Measurements from ENCODE around the gene CRACR2B.
A peak's percentile ranks its signal among the peaks of the same experiment; 100 is the strongest.

The CRACR2B gene

DNA sequence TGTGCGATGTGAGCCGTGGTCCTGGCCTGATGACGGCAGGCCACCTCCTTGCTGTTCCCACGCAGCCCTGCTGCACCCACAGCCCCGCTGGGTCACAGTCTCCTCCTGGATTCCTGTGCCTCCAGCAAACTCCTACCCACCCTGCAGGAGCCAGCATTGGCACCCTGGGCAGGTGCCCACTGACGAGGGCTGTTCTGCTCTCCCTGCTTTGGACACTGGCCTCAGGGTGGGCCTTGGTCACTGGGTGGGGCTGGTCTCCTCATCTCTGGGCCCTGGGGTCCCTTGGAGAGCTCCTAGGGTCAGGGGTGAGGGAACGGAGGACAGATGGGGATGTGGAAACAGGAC lies 27.6 kb downstream of the CRACR2B start:
- DNase-seq: no peak

DNA sequence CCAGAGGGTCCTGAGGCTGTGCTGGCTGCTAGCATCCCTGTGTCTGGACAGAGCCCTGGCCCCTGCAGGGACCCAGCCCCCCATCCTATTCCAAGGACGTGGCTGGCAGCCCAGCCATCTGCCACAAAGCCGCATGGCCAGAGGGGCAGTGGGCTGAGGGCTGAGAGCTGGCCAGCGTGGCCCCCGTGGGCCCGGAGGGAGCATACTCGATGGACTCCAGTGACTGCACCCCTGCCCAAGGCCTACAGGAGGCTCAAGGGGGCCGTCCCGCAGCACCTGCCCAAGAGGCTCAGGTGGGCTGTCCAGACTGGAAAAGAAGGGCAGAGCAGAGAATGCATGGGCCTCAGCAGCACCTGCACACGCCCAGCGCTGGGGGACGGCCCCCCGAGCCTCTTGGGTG lies 28.1 kb downstream of the CRACR2B start:
- no peak for DNase-seq

DNA sequence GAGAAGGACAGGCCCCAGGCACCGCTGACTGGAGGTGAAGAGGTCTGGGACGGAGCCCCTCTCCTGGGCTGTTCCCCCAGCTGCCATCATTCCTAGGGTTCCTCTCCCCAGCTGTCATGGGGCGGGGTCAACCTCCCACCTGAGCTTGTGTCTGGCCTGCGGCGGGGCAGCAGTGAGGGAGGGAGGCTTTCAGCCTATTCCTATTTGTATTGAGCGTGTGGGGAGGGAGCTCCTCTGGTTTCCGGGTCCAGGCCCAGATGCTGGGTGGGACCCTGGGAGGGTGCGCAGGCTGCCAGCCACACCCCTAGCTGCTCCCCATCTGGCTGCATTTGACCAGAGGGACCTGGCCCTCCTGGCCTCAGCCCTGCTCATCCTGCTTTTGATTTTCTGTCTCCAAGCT lies 28.7 kb downstream of the CRACR2B start:
- no peak for DNase-seq

DNA sequence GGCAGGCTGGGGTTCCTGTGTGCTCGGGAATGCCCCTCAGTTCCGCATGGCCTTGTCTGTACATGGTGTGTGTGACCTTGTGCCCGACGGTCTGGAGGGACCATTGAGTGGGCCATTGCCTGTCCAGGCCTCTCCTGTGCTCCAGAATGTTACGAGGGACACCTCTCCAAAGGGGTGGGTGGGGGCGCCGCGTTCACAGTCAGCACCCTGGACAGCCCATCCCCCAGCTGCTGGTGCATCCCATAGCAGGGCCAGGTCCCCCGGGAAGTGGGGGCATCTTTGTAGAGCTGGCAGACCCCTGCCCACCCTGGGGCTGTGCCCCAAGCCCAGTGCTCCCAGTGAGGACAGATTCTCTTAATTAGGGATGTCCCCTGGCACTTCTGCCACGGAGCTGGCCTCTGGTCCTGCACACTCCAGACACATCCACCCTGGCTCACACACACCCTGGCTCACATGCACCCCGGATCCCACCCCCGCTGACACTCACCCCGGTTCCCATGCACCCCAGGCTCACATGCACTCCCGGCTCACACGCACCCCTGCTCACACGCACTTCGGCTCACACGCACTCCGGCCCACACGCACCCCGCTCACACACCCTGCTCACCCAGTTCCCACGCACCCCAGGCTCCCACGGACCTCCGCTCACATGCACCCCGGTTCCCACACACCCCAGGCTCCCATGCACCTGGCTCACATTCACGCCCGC lies 30.5 kb downstream of the CRACR2B start:
- DNase-seq: no peak

DNA sequence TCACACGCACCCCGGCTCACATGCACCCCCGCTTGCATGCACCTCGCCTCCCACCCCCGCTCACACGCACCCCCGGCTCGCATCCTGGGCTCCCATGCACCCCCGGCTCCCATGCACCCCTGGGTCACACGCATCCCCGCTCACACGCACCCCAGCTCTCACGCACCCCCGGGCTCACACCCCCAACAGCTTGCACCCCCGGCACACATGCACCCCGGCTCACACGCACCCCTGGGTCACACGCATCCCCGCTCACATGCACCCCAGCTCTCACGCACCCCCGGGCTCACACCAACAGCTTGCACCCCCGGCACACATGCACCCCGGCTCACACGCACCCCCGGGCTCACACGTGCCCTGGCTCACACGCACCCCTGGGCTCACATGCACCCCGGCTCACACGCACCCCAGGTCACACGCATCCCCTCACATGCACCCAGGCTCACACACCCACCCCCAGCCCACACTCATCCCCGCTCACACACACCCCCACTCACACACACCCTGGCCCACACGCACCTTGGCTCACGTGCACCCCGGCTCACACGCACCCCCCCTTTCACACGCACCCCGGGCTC lies 31.1 kb downstream of the CRACR2B start:
- no peak for DNase-seq

DNA sequence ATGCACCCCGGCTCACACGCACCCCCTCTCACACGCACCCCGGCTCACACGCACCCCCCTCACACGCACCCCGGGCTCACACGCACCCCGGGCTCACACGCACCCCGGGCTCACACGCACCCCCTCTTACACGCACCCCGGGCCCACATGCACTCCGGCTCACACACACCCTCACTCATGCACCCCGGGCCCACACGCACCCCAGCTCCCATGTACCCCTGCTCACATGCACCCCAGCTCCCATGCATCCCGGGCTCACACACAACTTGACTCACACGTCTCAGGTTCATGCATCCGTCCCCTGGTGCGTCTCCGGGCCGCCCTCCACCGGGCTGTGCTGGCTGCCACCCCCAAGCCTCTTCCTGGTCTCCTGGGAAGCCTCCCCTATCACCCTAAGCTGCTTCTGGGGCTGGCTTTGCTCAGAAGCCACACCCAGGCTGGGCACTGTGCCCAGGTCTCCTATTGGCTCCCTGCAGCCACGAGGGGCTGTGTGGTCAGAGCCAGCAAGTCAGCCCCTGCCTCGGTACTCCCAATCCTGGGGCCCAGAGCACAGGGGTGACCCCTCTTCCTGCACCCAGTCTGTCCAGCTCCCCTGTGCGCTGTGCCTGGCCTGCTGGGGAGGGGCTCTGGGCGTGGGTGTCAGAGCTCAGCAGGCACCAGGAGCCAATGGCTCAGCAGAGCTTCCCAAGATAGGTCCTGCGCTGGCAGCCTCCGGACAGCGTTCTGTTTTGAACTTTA lies 31.8 kb downstream of the CRACR2B start:
- peak; percentile 36 to 80 for DNase-seq

DNA sequence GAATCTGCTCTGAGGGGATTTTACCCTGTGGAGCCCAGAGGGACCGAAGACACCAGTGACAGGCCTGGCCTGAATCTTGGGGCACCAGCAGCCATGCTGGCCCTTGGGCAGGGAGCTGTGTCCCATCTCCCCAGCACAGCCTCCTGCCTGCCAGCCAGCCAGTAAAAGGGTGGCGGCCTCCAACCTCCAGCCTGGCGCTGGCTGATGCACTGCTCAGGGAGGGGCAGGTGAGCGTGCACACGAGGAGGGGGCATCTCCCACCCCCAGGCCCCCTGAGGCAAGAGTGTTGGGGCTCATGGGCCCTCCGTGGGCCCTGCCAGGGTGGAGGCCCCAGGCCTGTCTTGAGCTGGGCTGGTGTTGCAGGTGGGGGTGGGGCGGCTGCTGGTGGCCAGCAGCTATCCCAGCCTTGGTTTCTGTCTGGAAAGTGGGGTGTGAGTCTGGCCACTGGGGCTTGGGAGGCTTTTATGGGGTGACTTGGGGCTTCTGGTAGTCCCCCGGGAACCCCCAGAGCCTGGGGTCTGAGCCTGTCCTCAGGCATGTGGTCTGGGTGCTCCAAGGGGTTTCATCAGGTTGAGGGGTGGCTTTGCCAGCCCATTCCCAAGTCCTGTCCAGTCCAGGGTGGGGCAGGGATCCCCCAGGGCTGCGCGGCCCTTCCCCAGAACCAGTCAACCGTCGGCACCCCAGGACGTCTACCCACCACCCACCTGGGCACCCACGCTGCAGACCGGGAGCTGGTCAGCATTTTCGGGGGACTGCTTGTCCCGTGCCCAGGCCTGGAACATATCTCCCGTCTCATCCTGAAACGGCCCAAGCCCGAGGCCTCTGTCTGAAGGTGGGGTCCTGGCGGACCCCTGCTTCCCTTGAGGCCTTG lies 32.8 kb downstream of the CRACR2B start:
- DNase-seq: no peak

DNA sequence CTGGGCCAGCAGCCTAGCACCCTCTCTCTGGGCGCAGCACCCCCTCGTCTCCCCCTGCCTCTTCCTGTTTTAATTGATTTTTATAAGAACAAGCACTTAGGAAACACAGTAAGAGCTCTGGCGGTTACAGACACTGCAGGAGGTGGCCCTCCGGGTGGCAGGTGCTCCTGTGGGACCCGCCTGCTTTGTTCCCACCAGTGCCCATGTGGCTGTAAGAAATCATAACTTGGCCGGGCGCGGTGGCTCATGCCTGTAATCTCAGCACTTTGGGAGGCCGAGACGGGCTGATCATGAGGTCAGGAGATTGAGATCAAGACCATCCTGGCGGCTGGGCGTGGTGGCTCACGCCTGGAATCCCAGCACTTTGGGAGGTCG lies 33.4 kb downstream of the CRACR2B start:
- DNase-seq: no peak

DNA sequence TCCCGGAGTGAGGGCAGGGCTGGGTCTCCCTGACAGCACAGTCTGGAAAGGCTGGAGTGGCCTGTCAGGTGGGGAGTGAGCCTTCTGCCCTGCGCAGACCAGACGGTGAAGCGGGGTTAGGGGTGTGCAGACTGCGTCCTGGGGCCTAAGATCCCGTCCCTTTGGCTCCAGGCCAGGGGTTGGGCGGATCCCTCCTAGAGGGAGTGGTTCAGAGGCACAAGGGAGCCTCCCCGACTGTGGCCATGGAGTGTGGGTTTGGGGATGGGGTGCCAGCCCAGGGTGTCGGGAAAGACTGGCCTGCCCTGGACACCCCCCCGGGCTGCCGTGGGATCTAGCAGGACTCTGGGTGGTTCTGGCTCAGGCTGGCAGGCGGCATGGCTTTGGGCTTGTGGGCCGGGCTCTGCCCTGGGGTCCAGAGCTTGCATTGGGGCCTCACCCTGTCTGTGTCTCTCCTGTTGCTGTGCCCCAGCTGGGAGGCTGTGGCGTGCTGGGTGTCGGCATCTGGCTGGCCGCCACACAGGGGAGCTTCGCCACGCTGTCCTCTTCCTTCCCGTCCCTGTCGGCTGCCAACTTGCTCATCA lies 34.5 kb downstream of the CRACR2B start:
- DNase-seq: no peak

DNA sequence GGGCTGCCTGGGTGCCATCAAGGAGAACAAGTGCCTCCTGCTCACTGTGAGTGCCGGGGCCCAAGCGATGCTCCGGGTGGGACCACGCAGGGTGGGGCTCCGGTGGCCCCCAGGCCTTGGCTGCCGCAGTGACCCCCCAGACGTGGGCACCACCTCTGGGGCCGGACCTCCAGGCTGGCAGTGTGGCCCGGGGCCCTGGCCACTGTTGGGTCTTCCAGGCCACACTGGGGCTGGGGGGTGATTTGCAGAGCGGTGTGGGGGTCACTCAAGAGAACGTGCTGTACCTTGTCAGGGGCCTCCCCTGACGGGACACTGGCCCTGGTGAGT lies 34.9 kb downstream of the CRACR2B start:
- no peak for DNase-seq

DNA sequence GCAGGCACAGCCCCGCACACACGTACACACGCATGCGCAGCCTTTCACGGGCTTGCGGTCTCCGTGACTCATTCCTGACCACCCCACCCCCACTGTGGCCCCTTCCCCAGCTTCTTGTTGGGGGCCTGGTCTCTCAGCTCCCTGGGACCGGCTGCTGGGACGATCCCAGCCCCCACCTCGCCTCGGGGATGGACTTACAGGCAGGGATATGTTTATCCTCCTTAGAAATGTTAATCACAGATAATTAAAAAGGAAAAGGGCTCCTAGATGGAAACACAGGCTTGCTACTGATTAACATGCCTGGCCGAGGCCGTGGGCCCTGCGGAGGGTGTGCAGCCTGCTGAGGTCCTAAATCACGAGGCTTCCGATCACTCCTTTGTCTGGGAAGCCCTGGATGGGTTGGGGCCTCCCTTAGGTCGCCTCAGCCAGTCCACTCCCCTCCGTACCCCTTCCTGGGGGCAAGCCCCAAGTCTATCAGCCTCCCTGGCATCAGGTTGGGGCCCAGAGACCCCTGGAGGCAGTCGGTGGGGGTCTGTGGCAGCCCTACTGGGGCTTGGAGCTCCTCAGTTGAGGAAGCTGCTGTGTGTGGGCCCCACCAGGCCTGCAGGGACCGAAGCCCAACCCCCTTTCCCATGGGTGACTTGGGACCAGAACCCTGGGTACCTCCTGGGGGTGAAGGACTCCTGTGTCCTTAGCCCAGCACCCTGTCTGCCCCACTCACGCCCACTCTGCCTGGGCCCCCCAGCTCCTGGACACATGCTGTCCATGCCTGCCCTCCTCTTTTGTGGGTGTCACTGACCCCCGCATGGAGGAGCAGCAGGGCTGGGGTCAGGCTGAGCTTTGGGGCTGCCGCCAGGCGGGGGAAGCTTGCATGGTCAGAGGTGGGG lies 35.5 kb downstream of the CRACR2B start:
- DNase-seq: no peak

DNA sequence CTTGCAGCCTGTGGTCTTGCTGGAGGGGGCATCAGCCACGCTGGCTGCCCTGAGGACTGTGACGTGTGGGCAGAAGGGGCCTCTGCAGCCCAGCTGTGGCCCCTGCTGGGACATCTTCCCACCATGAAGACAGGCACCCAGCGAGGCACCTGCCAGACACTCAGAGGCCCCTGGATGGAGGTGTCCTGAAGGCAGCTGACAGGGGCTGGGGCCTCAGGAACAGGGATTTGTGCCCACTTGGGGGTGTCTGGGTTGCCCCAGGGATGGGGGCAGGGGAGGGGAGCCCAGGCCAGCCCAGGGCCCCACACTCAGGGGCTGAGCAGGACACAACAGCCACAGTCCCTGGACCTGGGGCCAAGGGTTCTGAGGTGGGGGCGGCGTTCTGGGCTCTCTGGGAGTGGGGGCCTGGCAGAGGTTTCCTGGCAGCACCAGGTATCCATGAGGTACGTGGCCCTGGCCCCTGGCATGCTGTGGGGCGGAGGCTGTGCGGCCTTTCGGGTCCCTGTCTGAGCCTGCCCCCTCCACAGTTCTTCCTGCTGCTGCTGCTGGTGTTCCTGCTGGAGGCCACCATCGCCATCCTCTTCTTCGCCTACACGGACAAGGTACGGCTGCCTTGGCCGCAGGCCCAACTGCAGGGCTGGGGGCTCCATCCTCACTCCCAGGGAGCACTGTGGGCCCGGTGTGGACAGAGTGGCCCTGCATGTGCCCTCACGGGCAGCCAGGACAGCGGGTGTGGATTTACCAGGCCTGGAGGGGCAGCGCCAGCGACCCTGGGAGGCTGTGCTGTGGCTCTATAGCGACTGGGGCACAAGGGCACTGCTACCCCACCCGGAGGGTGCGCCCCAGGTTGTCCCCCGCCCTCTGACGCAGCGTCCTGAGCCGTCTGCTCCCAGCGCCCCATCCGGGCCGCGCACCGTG lies 36.5 kb downstream of the CRACR2B start:
- DNase-seq: no peak

DNA sequence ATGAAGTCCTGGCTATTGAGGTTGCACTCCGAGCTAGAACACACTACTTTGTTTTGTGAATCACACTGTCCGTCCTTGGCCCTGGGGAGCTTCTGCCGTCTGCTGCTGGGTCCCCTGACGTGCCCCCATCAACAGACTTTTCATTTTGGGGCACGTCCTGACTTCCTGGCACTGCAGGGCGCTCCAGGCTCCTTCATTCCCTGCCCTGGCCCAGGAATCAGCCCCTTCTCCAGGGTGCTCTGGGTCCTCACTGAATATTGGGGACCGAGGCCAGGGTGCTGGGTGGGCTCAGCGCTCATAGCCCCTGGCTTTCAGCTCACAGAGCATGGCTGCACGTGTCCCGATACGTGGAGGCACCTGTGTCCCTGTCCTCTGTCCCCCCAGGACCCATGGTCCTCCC lies 37.2 kb downstream of the CRACR2B start:
- no peak for DNase-seq

DNA sequence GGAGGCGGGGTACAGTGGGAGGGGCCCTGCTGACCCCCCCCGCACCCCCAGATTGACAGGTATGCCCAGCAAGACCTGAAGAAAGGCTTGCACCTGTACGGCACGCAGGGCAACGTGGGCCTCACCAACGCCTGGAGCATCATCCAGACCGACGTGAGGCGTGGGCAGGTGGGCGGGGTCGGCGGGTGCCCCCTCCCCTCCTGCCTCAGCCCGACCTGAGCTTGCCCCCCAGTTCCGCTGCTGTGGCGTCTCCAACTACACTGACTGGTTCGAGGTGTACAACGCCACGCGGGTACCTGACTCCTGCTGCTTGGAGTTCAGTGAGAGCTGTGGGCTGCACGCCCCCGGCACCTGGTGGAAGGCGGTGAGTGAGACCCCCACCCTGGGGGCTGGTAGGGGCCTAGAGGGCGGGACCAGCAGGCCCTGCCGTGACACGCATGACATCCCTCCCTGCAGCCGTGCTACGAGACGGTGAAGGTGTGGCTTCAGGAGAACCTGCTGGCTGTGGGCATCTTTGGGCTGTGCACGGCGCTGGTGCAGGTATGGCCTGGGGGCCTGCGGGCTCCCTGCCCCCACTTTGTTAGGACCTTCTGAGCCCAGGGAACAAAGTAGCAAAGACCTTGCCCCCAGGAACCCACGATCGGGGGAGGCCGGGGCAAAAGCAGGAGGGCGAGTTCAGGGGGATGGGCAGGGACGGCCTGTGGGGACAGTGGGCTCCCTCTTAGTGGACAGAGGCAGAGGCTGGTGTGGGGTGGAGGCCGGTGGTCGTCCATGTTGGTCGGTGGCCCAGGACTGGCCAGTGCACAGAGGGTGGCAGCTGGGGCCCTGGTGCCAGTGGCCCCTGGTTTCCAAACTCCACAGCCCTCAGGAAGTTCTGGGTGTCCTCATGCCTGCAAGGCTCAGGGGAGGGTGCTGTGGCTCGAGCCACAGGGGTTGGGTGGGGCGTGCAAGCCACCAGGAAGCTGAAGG lies 38.0 kb downstream of the CRACR2B start:
- DNase-seq: no peak

DNA sequence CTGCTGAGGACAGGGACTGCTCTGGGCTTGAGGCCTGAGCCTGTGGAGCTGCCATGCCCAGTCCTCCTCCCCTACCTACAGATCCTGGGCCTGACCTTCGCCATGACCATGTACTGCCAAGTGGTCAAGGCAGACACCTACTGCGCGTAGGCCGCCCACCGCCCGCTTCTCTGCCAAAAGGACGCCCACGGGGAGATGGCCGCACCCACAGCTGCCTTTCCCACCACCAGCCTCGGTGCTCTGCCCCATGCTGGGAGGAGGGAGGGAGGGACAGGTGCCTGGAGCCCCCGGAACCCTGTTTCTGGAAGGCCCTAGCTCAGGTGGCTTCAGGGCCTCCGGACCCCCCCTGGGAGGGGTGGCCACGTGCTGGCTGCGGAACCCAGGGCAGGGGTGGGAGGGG lies 38.8 kb downstream of the CRACR2B start:
- DNase-seq: no peak

DNA sequence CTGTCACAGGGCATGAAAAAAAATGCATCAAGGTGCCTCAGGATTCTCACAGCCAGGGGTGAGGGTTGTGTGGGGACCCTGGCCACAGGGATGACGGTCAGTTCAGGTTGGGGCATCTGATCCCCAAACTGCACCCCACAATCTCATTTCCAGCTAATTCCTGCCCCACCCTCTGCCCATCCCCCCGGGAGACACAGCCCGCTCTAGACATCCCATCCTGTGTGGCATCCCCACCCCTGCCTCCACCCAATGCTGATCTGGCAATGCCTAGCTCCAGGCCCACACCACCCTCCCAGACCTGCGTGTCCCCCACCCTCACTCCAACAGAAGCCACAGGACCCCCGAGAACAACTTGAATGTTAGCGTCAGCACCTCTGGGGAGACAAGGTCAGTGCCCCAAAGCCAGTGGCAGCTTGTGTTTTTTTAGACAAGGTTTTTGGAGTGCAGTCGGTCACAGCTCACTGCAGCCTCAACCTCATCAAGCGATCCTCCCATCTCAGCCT lies 40.2 kb downstream of the CRACR2B start:
- no peak for DNase-seq

DNA sequence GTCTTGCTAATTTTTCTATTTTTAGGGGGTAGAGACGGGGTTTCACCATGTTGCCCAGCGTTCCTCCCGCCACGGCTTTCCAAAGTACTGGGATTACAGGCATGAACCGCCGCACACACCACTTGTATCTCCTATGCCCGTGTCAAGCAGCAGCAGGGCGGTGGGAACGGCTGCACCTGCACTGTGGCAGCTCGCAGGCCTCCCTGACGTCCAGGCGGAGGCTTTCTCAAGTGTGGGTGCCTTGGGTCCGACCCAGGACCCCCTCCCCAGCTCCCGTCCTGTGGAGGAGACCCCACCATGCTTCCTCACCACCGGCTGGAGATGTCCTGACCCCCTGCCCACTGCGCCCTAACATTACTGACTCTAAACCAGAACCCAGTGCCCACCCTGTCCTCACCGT lies 40.7 kb downstream of the CRACR2B start:
- DNase-seq: no peak

DNA sequence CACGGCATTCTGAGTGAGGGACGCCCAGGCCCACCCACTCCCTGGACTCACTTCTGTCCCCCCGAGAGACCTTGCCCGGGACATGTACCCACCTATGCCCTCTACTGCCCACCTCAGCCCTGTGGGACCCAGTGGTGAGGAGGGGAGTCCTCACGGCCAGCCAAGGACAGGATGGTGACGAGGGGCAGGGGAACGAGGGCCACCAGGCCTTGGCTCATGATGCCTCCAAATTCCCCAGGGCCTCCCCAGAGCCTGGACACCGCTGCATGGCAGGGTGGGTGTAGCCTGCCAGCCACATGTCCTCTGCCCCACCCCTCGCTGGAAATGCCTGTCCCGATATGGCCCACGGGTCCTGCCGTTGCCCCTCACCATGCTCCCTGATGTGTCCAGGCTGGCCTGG lies 41.1 kb downstream of the CRACR2B start:
- no peak for DNase-seq

DNA sequence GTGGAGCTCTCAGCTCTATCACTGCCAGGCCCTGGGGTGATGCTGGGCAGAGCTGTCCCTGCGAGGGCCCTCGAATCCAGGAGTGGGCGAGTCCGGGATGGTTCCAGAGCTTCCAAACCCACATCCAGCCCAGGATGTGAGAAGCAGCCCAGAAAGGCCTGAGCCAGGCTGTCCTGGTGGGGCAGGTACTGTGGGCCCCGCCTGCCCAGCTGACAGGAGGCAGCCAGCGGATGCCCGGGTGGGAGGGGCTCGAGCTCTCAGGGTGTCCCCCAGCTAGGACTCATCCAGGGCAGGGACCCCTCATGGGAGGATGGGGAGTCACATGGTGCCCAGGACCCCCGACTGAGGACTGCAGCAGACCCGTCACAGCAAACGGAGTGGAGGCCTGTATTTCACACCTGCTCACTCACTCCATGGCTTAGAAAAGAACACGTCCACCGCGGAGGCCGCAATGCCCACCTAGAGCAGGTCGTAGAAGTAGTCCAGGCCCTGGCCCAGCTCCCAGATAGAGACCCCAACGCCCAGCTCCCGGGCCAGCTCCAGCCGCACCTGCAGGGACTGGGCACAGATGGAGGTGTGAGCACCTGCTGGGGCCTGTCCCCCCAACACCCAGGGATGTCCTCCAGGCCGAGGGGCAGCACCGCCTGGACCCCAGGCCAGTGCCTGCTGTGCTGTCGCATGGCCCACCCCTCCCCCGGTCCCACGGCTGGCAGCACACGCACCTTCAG lies 41.8 kb downstream of the CRACR2B start:
- no peak for DNase-seq
